GM12865 (cell line): ENCODE data around the gene MUC6.

ENCODE experiments used
- DNase-seq: peaks from one replicate; pipeline ENCODE4 v3.0.0; 2010; ENCODE audit warnings: low read depth
- H3K4me3 ChIP-seq: 2 replicates; pipeline ENCODE4 v1.5.1; 2011; ENCODE audit warnings: mild to moderate bottlenecking, low read depth, low read length, control low read depth
- TF ChIP-seq, protein P1 (sequence below): IDR thresholded peaks from 2 replicates; pipeline ENCODE4 v1.5.1; 2011; ENCODE audit warnings: low read length, control low read depth, low read depth, inconsistent platforms; ENCODE audit not compliant: insufficient read depth; ENCODE audit errors: missing control alignments

Gene MUC6

DNA sequence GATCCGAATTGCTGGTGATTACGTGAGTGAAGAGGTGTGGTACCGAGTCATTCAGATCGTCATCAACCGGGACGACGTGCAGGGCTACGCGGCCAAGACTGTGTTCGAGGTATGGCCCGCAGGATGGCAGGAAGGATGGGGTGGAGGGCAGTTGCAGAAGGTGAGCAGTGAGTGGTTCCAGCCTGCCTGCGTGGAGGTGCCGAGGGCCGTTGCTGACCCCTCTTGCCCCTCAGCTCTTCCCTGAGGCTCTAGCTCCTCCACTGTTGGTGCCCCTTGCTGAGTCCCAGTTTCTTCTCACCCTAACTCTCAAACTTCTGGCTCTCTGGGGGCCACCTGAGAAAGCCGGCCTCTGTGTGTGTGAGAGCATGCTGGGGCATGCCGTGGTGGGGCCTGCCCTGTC lies 43.9 kb downstream of the MUC6 start:
- no peak overlapping the region for H3K4me3 ChIP-seq
- TF ChIP-seq, protein P1, sequence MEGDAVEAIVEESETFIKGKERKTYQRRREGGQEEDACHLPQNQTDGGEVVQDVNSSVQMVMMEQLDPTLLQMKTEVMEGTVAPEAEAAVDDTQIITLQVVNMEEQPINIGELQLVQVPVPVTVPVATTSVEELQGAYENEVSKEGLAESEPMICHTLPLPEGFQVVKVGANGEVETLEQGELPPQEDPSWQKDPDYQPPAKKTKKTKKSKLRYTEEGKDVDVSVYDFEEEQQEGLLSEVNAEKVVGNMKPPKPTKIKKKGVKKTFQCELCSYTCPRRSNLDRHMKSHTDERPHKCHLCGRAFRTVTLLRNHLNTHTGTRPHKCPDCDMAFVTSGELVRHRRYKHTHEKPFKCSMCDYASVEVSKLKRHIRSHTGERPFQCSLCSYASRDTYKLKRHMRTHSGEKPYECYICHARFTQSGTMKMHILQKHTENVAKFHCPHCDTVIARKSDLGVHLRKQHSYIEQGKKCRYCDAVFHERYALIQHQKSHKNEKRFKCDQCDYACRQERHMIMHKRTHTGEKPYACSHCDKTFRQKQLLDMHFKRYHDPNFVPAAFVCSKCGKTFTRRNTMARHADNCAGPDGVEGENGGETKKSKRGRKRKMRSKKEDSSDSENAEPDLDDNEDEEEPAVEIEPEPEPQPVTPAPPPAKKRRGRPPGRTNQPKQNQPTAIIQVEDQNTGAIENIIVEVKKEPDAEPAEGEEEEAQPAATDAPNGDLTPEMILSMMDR = no peak
- DNase-seq = no peak

DNA sequence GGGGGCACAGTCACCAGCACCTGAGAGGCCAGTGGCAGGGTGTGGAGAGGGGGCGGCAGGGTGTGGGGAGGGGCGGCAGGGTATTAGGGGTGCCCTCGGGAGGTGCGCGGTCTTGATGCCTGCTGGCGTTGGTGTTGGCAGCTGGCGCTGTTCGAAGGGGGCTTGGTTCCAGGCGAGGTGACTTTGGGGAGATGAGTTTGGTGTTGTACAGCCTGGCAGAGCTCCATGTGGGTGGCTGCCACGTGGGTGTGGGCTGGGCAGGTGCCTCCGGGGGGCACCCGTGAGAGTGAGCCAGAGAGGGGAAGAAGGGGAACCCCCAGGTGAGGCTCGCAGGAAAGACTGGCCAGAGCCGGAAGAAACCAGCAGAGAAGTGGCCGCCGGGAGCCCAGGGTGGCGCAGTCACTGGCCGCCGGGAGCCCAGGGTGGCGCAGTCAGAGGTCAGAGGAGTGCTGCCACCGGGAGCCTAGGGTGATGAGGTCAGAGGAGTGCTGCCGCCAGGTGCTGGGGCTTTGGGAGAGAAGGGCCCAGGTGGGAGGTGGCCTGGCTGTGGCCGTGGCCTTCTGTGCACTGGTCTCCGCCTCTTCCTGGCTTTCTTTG lies 44.7 kb downstream of the MUC6 start:
- TF ChIP-seq, protein P1 = no peak

DNA sequence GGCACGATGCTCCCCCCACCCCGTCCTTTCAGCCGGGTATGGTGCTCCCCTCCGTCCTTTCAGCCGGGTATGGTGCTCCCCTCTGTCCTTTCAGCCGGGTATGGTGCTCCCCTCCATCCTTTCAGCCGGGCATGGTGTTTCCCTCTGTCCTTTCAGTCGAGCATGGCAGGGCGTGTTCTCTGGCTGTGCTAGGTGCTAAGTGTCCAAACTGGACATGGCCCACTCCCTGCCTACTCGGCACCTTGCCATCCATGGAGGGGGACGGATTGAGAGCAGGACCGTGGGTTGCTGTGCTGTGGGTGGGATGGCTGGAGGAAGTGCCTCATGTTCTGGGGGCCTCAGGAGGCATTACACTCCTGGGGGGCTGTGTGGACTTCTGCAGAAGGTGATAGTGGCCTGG lies 45.5 kb downstream of the MUC6 start:
- DNase-seq = no peak
- no peak overlapping the region for H3K4me3 ChIP-seq
- TF ChIP-seq, protein P1 = no peak

More for the DNA sequence above, 44.7 kb downstream of the MUC6 start:
- H3K4me3 ChIP-seq = no peak overlapping the region
- DNase-seq = no peak

DNA sequence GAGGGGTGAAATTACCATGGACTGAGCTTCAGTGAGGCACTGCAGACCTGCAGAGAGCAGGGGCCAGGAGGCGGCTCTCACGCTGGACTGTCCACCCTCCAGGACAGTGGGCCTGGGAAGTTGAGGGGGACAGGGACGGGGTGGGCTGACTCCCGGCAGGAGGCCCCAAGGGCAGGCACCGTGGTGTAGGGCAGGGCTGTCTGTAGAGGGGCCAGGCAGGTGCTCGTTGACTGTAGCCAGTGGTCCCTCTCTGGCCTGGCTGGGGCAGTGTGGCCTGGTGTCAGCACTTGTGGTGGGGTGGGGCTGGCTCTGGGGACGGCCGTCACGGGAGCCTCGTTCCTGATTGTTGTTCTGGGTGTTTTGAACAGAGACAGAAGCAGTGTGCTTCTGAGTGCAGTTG lies 46.4 kb downstream of the MUC6 start:
- DNase-seq = no peak
- H3K4me3 ChIP-seq = no peak overlapping the region
- TF ChIP-seq, protein P1 = no peak

DNA sequence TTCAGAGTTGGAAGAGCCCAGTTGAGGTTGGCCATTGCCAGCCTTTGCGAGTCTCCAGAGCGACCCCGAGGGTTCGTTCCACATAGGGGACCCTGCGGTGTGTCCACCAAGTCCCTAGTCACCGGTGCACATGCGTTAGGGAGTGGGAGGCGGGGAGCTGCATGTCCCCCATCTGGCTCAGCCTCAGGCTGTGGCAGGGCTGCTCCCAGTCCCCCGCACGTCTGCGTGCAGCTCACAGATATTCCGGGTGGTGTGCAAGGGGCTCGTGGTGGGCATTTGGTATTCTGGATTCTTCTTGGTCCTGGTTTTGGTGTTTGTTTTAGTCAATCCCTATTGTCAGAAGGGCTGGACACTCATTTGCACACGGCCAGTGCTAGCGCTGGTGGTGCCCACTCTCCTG lies 48.8 kb downstream of the MUC6 start:
- TF ChIP-seq, protein P1 = no peak
- no peak overlapping the region for H3K4me3 ChIP-seq
- no peak for DNase-seq

DNA sequence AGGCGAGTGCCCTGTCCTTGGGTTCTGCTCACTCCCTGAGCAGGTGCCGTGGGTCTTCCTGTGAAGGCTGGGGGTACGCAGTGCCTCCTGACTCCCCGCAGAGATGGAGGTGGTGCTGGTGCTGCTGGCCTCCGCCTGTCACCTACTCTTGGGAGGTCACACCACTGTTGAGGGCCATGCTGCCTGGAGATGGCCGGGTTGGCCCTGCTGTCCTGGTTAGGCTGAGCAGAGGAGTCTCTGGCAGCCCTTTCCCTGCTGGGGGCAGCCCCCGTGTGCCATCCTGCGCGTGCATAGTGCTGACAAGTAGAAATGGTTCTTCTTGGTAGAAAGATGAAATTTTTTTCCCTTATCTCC lies 49.6 kb downstream of the MUC6 start:
- DNase-seq = no peak
- TF ChIP-seq, protein P1 = no peak

DNA sequence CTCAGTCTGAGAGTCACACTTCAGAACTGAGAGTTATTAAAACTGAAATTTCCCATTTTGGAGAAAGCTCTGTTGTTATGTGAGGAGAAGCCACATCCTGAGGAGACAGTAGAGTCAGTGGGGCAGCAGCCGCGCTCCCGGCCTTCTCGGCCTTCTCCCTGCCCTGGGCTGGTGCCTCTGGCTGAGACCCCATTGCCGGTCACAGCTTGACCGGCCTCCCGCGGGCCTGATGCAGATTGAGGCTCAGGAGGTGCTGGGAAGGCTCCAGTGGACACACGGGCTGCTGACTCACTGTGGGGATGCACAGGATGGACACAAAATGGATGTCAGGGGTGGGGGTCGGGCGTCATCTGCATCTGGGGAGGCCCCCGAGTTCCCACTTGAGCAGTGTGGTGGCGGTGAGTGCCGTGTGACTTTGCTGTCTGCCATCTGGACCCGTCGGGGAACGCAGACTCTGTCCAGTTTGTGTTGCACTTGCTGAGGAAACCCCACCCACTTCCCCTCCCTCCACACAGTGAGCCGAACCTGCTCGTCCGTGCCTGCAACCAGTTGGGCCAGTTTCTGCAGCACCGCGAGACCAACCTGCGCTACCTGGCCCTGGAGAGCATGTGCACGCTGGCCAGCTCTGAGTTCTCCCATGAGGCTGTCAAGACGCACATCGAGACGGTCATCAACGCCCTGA lies 50.1 kb downstream of the MUC6 start:
- TF ChIP-seq, protein P1 = no peak
- no peak for DNase-seq
- no peak overlapping the region for H3K4me3 ChIP-seq

More for the DNA sequence above, 49.6 kb downstream of the MUC6 start:
- no peak overlapping the region for H3K4me3 ChIP-seq
